HepG2 (cell line): ENCODE measurements around the gene CNPY4. TPM values are rescaled to one million over a fixed set of nuclear protein-coding genes. Genes with fewer than 3 reads are reported as not detected.

Experiments
- ATAC-seq: fragments of 200-7000 bp; cut with Tn5 transposase; 3 replicates; pipeline ENCODE4 v1.9.1; 2020; ENCODE audit warnings: mild to moderate bottlenecking, moderate library complexity
- BruUV-seq: library from RNA; stranded (reverse); fragments of 400-500 nt; replicated peaks from 2 replicates; lab custom pipeline; 2021; lab: Mats Ljungman, UMichigan
- CTCF ChIA-PET: fragments of 300-600 bp; formaldehyde crosslinking; extraction: SDS; loops from one replicate; lab custom pipeline; 2021; ENCODE audit warnings: low total read pairs, inconsistent platforms, low intra/inter-chr PET ratio; lab: Yijun Ruan, JAX
- POLR2A ChIA-PET: fragments of 350-600 bp; sonication (Branson Sonifier 250); formaldehyde crosslinking; loops from one replicate; lab custom pipeline; 2020; ENCODE audit warnings: antibody characterized with exemption, inconsistent platforms; lab: Yijun Ruan, JAX
- DNase-seq: peaks from one replicate; pipeline ENCODE4 v3.0.0-alpha.2; 2015; ENCODE audit warnings: low spot score
- FAIRE-seq: peaks from 3 replicates; lab custom pipeline; 2011; peaks lifted over from hg19 to GRCh38; lab: Jason Lieb, UNC
- H2AFZ ChIP-seq: one replicate; pipeline ENCODE4 v1.6.1; 2011; ENCODE audit warnings: low read length, inconsistent platforms
- H3K27ac ChIP-seq: fragments of 300-600 bp; 3 replicates; pipeline ENCODE4 v1.8.0; 2011; ENCODE audit warnings: mixed run types, mild to moderate bottlenecking, mixed read lengths, low read length, inconsistent platforms; ENCODE audit not compliant: insufficient read depth; ENCODE audit errors: extremely low read length
- H3K27me3 ChIP-seq, 2 experiments: fragments of 200-600 bp in 1 of 2; 2 replicates in 1 of 2; 3 replicates in 1 of 2; pipeline versions ENCODE4 v1.6.0 to v1.8.0; 2011; ENCODE audit warnings: low read length in 2 of 2, mild to moderate bottlenecking in 2 of 2, moderate library complexity in 2 of 2, inconsistent platforms in 1 of 2; ENCODE audit not compliant: insufficient read depth in 2 of 2, control insufficient read depth in 1 of 2
- H3K36me3 ChIP-seq, 2 experiments: fragments of 200-600 bp in 1 of 2; replicated peaks in 1 of 2; 2 replicates in 1 of 2; 3 replicates in 1 of 2; pipeline versions ENCODE4 v1.5.1 to v1.8.0; 2011; ENCODE audit warnings: low read length in 2 of 2, inconsistent platforms in 1 of 2; ENCODE audit not compliant: insufficient read depth in 2 of 2, control insufficient read depth in 1 of 2
- H3K4me1 ChIP-seq: 2 replicates; pipeline ENCODE4 v1.5.1; 2012; ENCODE audit warnings: low read length, inconsistent platforms; ENCODE audit not compliant: insufficient read depth
- H3K4me2 ChIP-seq: 2 replicates; pipeline ENCODE4 v1.6.0; 2011; ENCODE audit warnings: low read depth, low read length, inconsistent platforms
- H3K4me3 ChIP-seq, 3 experiments: fragments of 200-600 bp in 1 of 3; sonication (generic), shearing (Covaris generic) in 1 of 3; replicated peaks in 1 of 3; 2 replicates each; pipeline ENCODE4 v1.5.1; 2011 to 2016; ENCODE audit warnings: low read length in 3 of 3, inconsistent platforms in 2 of 3, low read depth in 2 of 3, mild to moderate bottlenecking in 2 of 3, control low read depth in 1 of 3, mixed read lengths in 1 of 3; ENCODE audit not compliant: insufficient read depth in 1 of 3
- H3K79me2 ChIP-seq: one replicate; pipeline ENCODE4 v1.6.1; 2011; ENCODE audit warnings: low read length, inconsistent platforms; ENCODE audit not compliant: insufficient read depth
- H3K9ac ChIP-seq: 2 replicates; pipeline ENCODE4 v1.6.0; 2011; ENCODE audit warnings: mild to moderate bottlenecking, low read depth, low read length, inconsistent platforms; ENCODE audit not compliant: insufficient read depth
- H3K9me3 ChIP-seq: 2 replicates; pipeline ENCODE4 v1.5.1; 2012; ENCODE audit warnings: mild to moderate bottlenecking, low read length
- H4K20me1 ChIP-seq: 2 replicates; pipeline ENCODE4 v1.6.0; 2011; ENCODE audit warnings: inconsistent platforms, mild to moderate bottlenecking, low read length, moderate library complexity; ENCODE audit not compliant: insufficient read depth
- AHDC1 ChIP-seq: sonication (generic); formaldehyde crosslinking; IDR thresholded peaks from 2 replicates; pipeline ENCODE4 v1.5.1; 2020; ENCODE audit warnings: mild to moderate bottlenecking, missing genetic modification reagents, borderline replicate concordance
- ATF7 ChIP-seq, 2 experiments: fragments of 450-650 bp in 1 of 2; sonication (generic) in 1 of 2; formaldehyde crosslinking in 1 of 2; IDR thresholded peaks; 2 replicates each; pipeline versions ENCODE4 v1.4.0 to v1.6.1; 2016 to 2020; ENCODE audit warnings: antibody characterized with exemption in 1 of 2, mild to moderate bottlenecking in 1 of 2, missing genetic modification reagents in 1 of 2
- BRD4 ChIP-seq: sonication (generic); formaldehyde crosslinking; IDR thresholded peaks from 2 replicates; pipeline ENCODE4 v1.4.0; 2020; ENCODE audit warnings: missing genetic modification reagents
- CBX1 ChIP-seq: IDR thresholded peaks from one replicate; pipeline ENCODE4 v1.6.1; 2016; ENCODE audit warnings: antibody characterized with exemption, low read depth
- CEBPG ChIP-seq: IDR thresholded peaks from 2 replicates; pipeline ENCODE4 v1.6.1; 2016
- RFX5 ChIP-seq: IDR thresholded peaks from 2 replicates; pipeline ENCODE4 v1.6.1; 2011; ENCODE audit warnings: low read depth, low read length, improper control_type of control experiment
- ZNF124 ChIP-seq: sonication (generic); formaldehyde crosslinking; IDR thresholded peaks from 2 replicates; pipeline ENCODE4 v1.4.0; 2020; ENCODE audit warnings: missing genetic modification reagents
- ZNF33A ChIP-seq: sonication (generic); formaldehyde crosslinking; IDR thresholded peaks from 2 replicates; pipeline ENCODE4 v1.5.1; 2020; ENCODE audit warnings: missing genetic modification reagents, mild to moderate bottlenecking, moderate library complexity, borderline replicate concordance
- ZNF782 ChIP-seq: sonication (generic); formaldehyde crosslinking; IDR thresholded peaks from 2 replicates; pipeline ENCODE4 v1.4.0; 2020; ENCODE audit warnings: missing genetic modification reagents, mild to moderate bottlenecking, borderline replicate concordance
- ZNF816 ChIP-seq: sonication (generic); formaldehyde crosslinking; IDR thresholded peaks from 2 replicates; pipeline ENCODE4 v1.8.0; 2022; ENCODE audit warnings: missing genetic modification reagents, mild to moderate bottlenecking, borderline replicate concordance
- ZNF839 ChIP-seq: sonication (generic); formaldehyde crosslinking; IDR thresholded peaks from 2 replicates; pipeline ENCODE4 v1.4.0; 2020; ENCODE audit warnings: missing genetic modification reagents, mild to moderate bottlenecking, borderline replicate concordance
- WGBS: methylation state at CpG from one replicate; pipeline ENCODE4 v1.1.6; 2017; ENCODE audit warnings: low lambda C conversion rate; 5-methylcytosine and 5-hydroxymethylcytosine counted together
- in situ Hi-C: cut with HindIII; loops from 2 replicates; pipeline ENCODE4 v1.10.0; 2017; ENCODE audit warnings: low pct_unique_long_range_greater_than_20kb; ENCODE audit not compliant: extremely low pct_ligation_motif_present
- intact Hi-C: fragments of 100-400 bp; cut with micrococcal nuclease; formaldehyde crosslinking; loops from one replicate; pipeline ENCODE4 v1.10.0; 2022; ENCODE audit not compliant: unreplicated experiment
- polyA plus RNA-seq, 8 experiments: library from polyadenylated mRNA; depleted of rRNA in 3 of 8; stranded (reverse) in 7 of 8; unstranded in 1 of 8; fragments of >200 nt; fragmentation: Illumina TruSeq in 4 of 8; extraction: Trizol in 4 of 8; gene quantifications; 2 replicates each; pipeline versions ENCODE4 v1.2.1 to v1.2.3, GENCODE V29; 2011 to 2016; ENCODE audit warnings: low read depth in 4 of 8, missing spikeins in 1 of 8, mixed read lengths in 1 of 8; ENCODE audit not compliant: insufficient read depth in 1 of 8
- total RNA-seq, 5 experiments: library from RNA; depleted of rRNA; stranded (reverse); fragments of >200 nt; fragmentation: Illumina TruSeq; extraction: Trizol; gene quantifications; 2 replicates each; pipeline ENCODE4 v1.2.3, GENCODE V29; 2016; ENCODE audit warnings: low read depth in 1 of 5

The CNPY4 gene
- total and polyA plus RNA-seq, 2 of the 13 experiments (the other 11 are each of a cell fraction or from before 2014, with no cell fraction given), result 6.2 to 12.7 TPM

- TF ChIP-seq CBX1 (no peak), RFX5 (no peak)
These were observed 32.2 kb upstream of the CNPY4 start (continued) for GRCh38 chr7:100087055-100087750.

DNA sequence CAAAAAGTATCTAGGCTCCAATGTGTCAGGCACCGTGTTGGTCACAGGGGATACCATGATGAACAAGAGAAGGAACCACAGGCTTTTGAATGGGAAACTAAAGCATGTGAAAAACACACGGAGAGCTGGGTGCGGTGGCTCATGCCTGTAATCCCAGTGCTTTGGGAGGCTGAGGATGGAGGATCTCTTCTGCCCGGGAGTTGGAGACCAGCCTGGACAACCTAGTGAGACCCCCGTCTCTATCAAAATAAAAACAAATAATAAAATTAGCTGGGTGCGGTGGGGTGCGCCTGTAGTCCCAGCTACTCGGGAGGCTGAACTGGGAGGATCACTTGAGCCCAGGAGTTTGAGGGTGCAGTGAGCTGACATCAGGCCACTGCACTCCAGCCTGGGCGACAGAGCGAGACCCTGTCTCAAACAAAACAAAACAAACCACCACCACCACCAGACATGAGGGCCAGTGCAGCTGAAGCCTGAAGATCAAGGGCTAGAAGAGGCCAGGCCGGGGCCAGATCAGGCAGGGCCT, 31.3 kb upstream of the CNPY4 start:
- no peaks in the 10 kb centered on the region for H4K20me1 ChIP-seq
- peaks cover 18 to 30% of the 10 kb centered on the region in 2 experiments for H3K36me3 ChIP-seq
- peak overlapping the region; percentile 96 for H3K9ac ChIP-seq
- FAIRE-seq, result no peak
- intact Hi-C loops (no loop called here), in situ Hi-C loops (no loop called here)
- peak overlapping the region; percentile 20 for H2AFZ ChIP-seq
- ChIA-PET CTCF (no interaction called here), POLR2A (interaction anchor here (1.0 to 2.7 kb wide), 3 partner anchors 13 to 61 kb away, joined by 3 to 29 read pairs (median 4); partner anchors contain the start of genes AP4M1, LAMTOR4, MBLAC1 and MCM7)
- H3K9me3 ChIP-seq, result no peaks in the 10 kb centered on the region
- TF ChIP-seq ZNF839 (0 out of 2 replicates have a peak, but pooled peaks have one; percentile 3), ZNF124 (0 out of 2 replicates have a peak, but pooled peaks have one; percentile 6), ZNF816 (peak; percentile 7; the same call in 1 of the 2 replicates), ZNF782 (CRISPR knock-in tag) (no peak), CEBPG (CRISPR knock-in tag) (no peak), ZNF33A (0 out of 2 replicates have a peak, but pooled peaks have one; percentile 55), BRD4 (CRISPR knock-in tag) (0 out of 2 replicates have a peak, but pooled peaks have one; percentile 5), AHDC1 (CRISPR knock-in tag) (0 out of 2 replicates have a peak, but pooled peaks have one; percentile 36), ATF7 (IDR thresholded peaks at IDR 0.05) (no peak), ATF7 (CRISPR knock-in tag; IDR thresholded peaks at IDR 0.05) (no peak)
- H3K79me2 ChIP-seq, result peaks cover 10% of the 10 kb centered on the region
- H3K4me2 ChIP-seq, result peak overlapping the region; percentile 87
- BruUV-seq, result TSS peak; percentile 45
- ATAC-seq, result 0 out of 3 replicates have a peak, but pooled peaks have one; percentile 1
- H3K27ac ChIP-seq, result peak overlapping the region; percentile 74
- H3K27me3 ChIP-seq, result no peaks in the 10 kb centered on the region; a peak in 1 of 5 replicates
- peaks cover 29% of the 10 kb centered on the region for H3K4me1 ChIP-seq
- WGBS, result 78% methylated on average over 11 of the region's 11 CpGs
- DNase-seq, result no peak
- H3K4me3 ChIP-seq, result peak overlapping the region; percentile 83 to 97 (median 84)
